HG03103 (cell line): ENCODE data around the gene PRB4.
"Not testable (repeated sequence)": the region's sequence is repeated elsewhere in the genome, so short reads cannot be mapped to it uniquely, and the experiment has no call there.

Source experiments
- ATAC-seq: cut with Tn5 transposase; IDR thresholded peaks from one replicate; pipeline ENCODE4 v1.9.1; 2021; ENCODE audit warnings: low read depth; ENCODE audit not compliant: unreplicated experiment

The PRB4 gene

GRCh38 chr12:11310336-11310735 is at the start of gene PRB4:
TSS of gene PRB4 (minus strand) at chr12:11310436. CDS start at chr12:11310398, 38 bp downstream.
- no peak for ATAC-seq

- ATAC-seq = not testable (repeated sequence)
Measured at GRCh38 chr12:11351736-11352135, 41.5 kb upstream of the PRB4 start.

- no peak for ATAC-seq
Measured at GRCh38 chr12:11348439-11348838, 38.2 kb upstream of the PRB4 start.

GRCh38 chr12:11347810-11348209 is 37.6 kb upstream of the PRB4 start:
- peak; percentile 68 for ATAC-seq

GRCh38 chr12:11344500-11344899 is 34.3 kb upstream of the PRB4 start:
- no peak for ATAC-seq

GRCh38 chr12:11324426-11324825 is 14.2 kb upstream of the PRB4 start:
- no peak for ATAC-seq

GRCh38 chr12:11321980-11322379 is 11.7 kb upstream of the PRB4 start:
- no peak for ATAC-seq

- no peak for ATAC-seq
Measured at GRCh38 chr12:11307143-11307542, 3.1 kb downstream of the PRB4 start.

- ATAC-seq = no peak
Measured at GRCh38 chr12:11273449-11273848, 36.8 kb downstream of the PRB4 start.

GRCh38 chr12:11269607-11270006 is 40.6 kb downstream of the PRB4 start, which contains the start of gene PRB3:
TSS of gene PRB3 (minus strand) at chr12:11269707. CDS start at chr12:11269669, 38 bp downstream.
- no peak for ATAC-seq

- ATAC-seq = no peak
Measured at GRCh38 chr12:11264501-11264900, 45.7 kb downstream of the PRB4 start.
